Uterus (tissue), 4 donors: ENCODE data around the gene SCLY. TPM values are rescaled to one million over a fixed set of nuclear protein-coding genes. Genes with fewer than 3 reads are reported as not detected.

Source experiments
- DNase-seq, 2 donors: peaks; one replicate each; pipeline ENCODE4 v3.0.0-alpha.2; 2019 to 2020
- H3K27ac ChIP-seq, 2 donors: fragments of 200-600 bp; sonication (generic); 1 replicate in 1 of 2; 2 replicates in 1 of 2; pipeline ENCODE4 v1.5.1; 2016 to 2018
- H3K27me3 ChIP-seq, 2 donors: fragments of 200-600 bp; sonication (generic); one replicate each; pipeline ENCODE4 v1.5.1; 2018 to 2019; ENCODE audit warnings: control low read depth in 1 of 2
- H3K36me3 ChIP-seq, 2 donors: fragments of 200-600 bp; sonication (generic); one replicate each; pipeline ENCODE4 v1.5.1; 2019; ENCODE audit warnings: control low read depth in 1 of 2
- H3K4me1 ChIP-seq, 2 donors: fragments of 200-600 bp; sonication (generic); one replicate each; pipeline ENCODE4 v1.5.1; 2018 to 2019; ENCODE audit warnings: control low read depth in 1 of 2
- H3K4me3 ChIP-seq, 2 donors: fragments of 200-600 bp; sonication (generic); 1 replicate in 1 of 2; 2 replicates in 1 of 2; pipeline ENCODE4 v1.5.1; 2018 to 2019; ENCODE audit warnings: mild to moderate bottlenecking in 1 of 2
- H3K9me3 ChIP-seq, 2 donors: fragments of 200-600 bp; sonication (generic); one replicate each; pipeline ENCODE4 v1.5.1; 2019; ENCODE audit warnings: control low read depth in 1 of 2
- POLR2A ChIP-seq, 2 donors: fragments of 450-650 bp; IDR thresholded peaks; one replicate each; pipeline ENCODE4 v1.6.1; 2016; ENCODE audit warnings: antibody characterized with exemption in 2 of 2, mild to moderate bottlenecking in 1 of 2, moderate library complexity in 1 of 2
- intact Hi-C: fragments of 100-400 bp; cut with DNase I; formaldehyde crosslinking; loops from one replicate; pipeline ENCODE4 v1.15.1; 2023; ENCODE audit warnings: low total_unique reads
- small RNA-seq: library from RNA; depleted of rRNA; stranded (forward); fragments of <200 nt; gene quantifications from one replicate; pipeline ENCODE3, GENCODE V24; 2016
- total RNA-seq, 4 donors: library from RNA; depleted of rRNA in 3 of 4; stranded (reverse); fragments of >200 nt in 3 of 4; gene quantifications; one replicate each; pipeline versions ENCODE4 v1.1.0 to v1.2.4, GENCODE V29; 2014 to 2023
- TF ChIP-seq, protein P1 (sequence below), 4 experiments: fragments of 200-600 bp in 2 of 4; fragments of 450-650 bp in 2 of 4; sonication (generic) in 2 of 4; IDR thresholded peaks; one replicate each; pipeline ENCODE4 v1.5.1; 2016 to 2019; ENCODE audit warnings: antibody characterized with exemption in 4 of 4, mild to moderate bottlenecking in 2 of 4, moderate library complexity in 1 of 4
- donor health status: DM: yes; HTN: yes; CAD: no.

The SCLY gene
- total RNA-seq, 4 donors from 2014 or later, result 5.1 to 26.0 (median 12.8) TPM

DNA sequence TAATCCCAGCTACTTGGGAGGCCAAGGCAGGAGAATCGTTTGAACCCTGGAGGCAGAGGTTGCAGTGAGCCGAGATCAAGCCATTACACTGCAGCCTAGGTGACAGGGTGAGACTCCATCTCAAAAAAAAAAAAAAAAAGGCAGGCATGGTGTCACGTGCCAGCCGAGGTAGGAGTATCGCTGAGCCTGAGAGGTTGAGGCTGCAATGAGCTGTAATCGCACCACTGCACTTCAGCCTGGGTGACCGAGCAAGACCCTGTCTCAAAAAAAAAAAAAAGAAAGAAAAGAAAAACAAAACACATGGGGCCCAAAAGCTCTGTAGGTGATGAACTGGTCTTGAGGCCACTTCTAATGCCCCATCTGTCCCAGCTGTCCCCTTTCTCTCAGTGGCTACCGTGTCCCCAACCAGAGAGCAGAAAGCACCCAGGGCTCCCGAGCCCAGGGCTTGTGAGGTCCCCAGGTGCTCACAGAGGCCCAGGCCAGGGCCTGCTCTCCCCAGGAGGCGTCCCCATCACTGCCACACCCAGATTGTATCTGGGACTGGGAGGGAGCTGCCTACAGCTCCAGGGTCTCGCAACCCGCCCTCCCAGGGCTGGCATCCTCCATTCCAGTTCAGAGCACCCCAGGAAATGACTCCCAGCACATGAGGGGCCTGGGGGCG is 86.2 kb downstream of the SCLY start:
- H3K4me3 ChIP-seq, result no peak overlapping the region
- intact Hi-C loops, result no loop called here
- TF ChIP-seq, protein P1, sequence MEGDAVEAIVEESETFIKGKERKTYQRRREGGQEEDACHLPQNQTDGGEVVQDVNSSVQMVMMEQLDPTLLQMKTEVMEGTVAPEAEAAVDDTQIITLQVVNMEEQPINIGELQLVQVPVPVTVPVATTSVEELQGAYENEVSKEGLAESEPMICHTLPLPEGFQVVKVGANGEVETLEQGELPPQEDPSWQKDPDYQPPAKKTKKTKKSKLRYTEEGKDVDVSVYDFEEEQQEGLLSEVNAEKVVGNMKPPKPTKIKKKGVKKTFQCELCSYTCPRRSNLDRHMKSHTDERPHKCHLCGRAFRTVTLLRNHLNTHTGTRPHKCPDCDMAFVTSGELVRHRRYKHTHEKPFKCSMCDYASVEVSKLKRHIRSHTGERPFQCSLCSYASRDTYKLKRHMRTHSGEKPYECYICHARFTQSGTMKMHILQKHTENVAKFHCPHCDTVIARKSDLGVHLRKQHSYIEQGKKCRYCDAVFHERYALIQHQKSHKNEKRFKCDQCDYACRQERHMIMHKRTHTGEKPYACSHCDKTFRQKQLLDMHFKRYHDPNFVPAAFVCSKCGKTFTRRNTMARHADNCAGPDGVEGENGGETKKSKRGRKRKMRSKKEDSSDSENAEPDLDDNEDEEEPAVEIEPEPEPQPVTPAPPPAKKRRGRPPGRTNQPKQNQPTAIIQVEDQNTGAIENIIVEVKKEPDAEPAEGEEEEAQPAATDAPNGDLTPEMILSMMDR (IDR thresholded peaks at IDR 0.05), result no peak
- TF ChIP-seq POLR2A (IDR thresholded peaks at IDR 0.05), result no peak
- H3K9me3 ChIP-seq, result no peaks in the 10 kb centered on the region
- no peak for DNase-seq
- no peak overlapping the region for H3K27ac ChIP-seq
- no peaks in the 10 kb centered on the region for H3K4me1 ChIP-seq
- no peaks in the 10 kb centered on the region for H3K36me3 ChIP-seq
- H3K27me3 ChIP-seq, result no peaks in the 10 kb centered on the region

DNA sequence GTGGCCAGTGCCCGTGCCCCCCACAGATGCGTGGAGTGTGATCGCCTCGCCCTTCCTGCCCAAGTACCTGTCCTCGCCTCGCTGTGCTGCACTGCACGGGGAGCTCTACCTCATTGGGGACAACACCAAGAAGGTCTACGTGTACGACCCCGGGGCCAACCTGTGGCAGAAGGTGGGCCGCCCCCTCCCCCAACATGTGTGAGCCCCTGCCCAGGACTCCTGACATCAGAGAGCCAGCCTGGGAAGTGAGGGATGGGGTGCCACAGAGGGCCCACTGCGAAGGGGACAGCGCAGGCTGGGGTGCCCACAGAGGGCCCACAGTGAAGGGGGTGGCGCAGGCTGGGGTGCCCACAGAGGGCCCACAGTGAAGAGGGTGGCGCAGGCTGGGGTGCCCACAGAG is 88.2 kb downstream of the SCLY start:
- Histone ChIP-seq H3K4me1 (no peaks in the 10 kb centered on the region), H3K27me3 (no peaks in the 10 kb centered on the region), H3K4me3 (no peak overlapping the region), H3K27ac (no peak overlapping the region), H3K36me3 (no peaks in the 10 kb centered on the region), H3K9me3 (no peaks in the 10 kb centered on the region)
- DNase-seq, result no peak
- intact Hi-C loops, result no loop called here
- TF ChIP-seq POLR2A (IDR thresholded peaks at IDR 0.05), result no peak
- TF ChIP-seq, protein P1 (IDR thresholded peaks at IDR 0.05), result no peak

Small RNAs within 50 kb of the gene (small RNA-seq; reads per million reads assigned to genes)
- gene RNU6-1333P, result not detected

Other genes with a start within 250 kb of the SCLY start
- gene RAMP1, start 201.4 kb upstream of the SCLY start, total RNA-seq, result 100 to 1,000 TPM in 3 of 4 donors, 10 to 100 TPM in 1; 44.1 to 591 (median 424) TPM
- gene UBE2F, start 94.0 kb upstream of the SCLY start, total RNA-seq, result 10 to 100 TPM; 40.7 to 88.9 (median 64.9) TPM
- 1 to 10 TPM in 1 of 4 donors, under 1 TPM in 1, not detected in 2; 0.34 to 7.7 TPM for gene ESPNL, start 39.3 kb downstream of the SCLY start, total RNA-seq
- gene KLHL30, start 77.7 kb downstream of the SCLY start, total RNA-seq, result 1 to 10 TPM in 1 of 4 donors, under 1 TPM in 2, not detected in 1; under 0.01 to 3.3 (median 0.62) TPM
- gene ERFE, start 98.0 kb downstream of the SCLY start, total RNA-seq, result under 1 TPM in 1 of 4 donors, not detected in 3; 0.83 TPM
- gene ILKAP, start 142.7 kb downstream of the SCLY start, total RNA-seq, result 10 to 100 TPM in 3 of 4 donors, 1 to 10 TPM in 1; 9.2 to 78.0 (median 29.1) TPM
- gene HES6, start 179.0 kb downstream of the SCLY start, total RNA-seq, result 10 to 100 TPM in 2 of 4 donors, 1 to 10 TPM in 1, not detected in 1; 9.5 to 33.3 (median 10.2) TPM
- 10 to 100 TPM in 3 of 4 donors, 1 to 10 TPM in 1; 2.9 to 40.9 (median 19.9) TPM for gene PER2, start 227.6 kb downstream of the SCLY start, total RNA-seq